Stimulated activated CD4-positive, alpha-beta T cell treated with anti-CD3 and anti-CD28 coated beads, Interleukin-4, amount 100 ng/mL, for 1 hour (primary cell): ENCODE results near the gene UQCC3.
A peak's percentile ranks its signal among the peaks of the same experiment; 100 is the strongest.
"Not testable (repeated sequence)": the region's sequence is repeated elsewhere in the genome, so short reads cannot be mapped to it uniquely, and the experiment has no call there.

ENCODE experiments used
- DNase-seq: peaks from one replicate; pipeline ENCODE4 v3.0.0-alpha.2; 2020

UQCC3 gene

GRCh38 chr11:62666259-62666926 lies 5.1 kb upstream of the UQCC3 start:
- peak; percentile 21 for DNase-seq

- DNase-seq, result no peak
Observed at GRCh38 chr11:62667460-62667859, 4.0 kb upstream of the UQCC3 start.

- no peak for DNase-seq
Observed at GRCh38 chr11:62669420-62670161, 1.9 kb upstream of the UQCC3 start.

GRCh38 chr11:62671236-62671607 lies 251 bp upstream of the UQCC3 start:
- DNase-seq, result no peak

- DNase-seq, result no peak
Observed at GRCh38 chr11:62673196-62673525, 1.7 kb downstream of the UQCC3 start.

GRCh38 chr11:62675415-62675814 lies 3.9 kb downstream of the UQCC3 start:
- not testable (repeated sequence) for DNase-seq

GRCh38 chr11:62676698-62677097 lies 5.2 kb downstream of the UQCC3 start:
- DNase-seq, result no peak

GRCh38 chr11:62677156-62677555 lies 5.7 kb downstream of the UQCC3 start:
- no peak for DNase-seq

- DNase-seq, result no peak
Observed at GRCh38 chr11:62677714-62678113, 6.2 kb downstream of the UQCC3 start.

GRCh38 chr11:62678433-62678769 lies 6.9 kb downstream of the UQCC3 start:
- DNase-seq, result no peak

GRCh38 chr11:62678770-62679696 lies 7.6 kb downstream of the UQCC3 start, which contains the start of gene UBXN1:
Gene UBXN1 (minus strand): TSS chr11:62679073. CDS start chr11:62678923, 150 bp downstream.
- DNase-seq, result peak; percentile 85

- no peak for DNase-seq
Observed at GRCh38 chr11:62680825-62681240, 9.4 kb downstream of the UQCC3 start.

- no peak for DNase-seq
Observed at GRCh38 chr11:62682518-62682917, 11.0 kb downstream of the UQCC3 start.

- DNase-seq, result no peak
Observed at GRCh38 chr11:62687508-62688396, 16.3 kb downstream of the UQCC3 start.

GRCh38 chr11:62688491-62688890 lies 17.0 kb downstream of the UQCC3 start:
- DNase-seq, result no peak

GRCh38 chr11:62689421-62690183 lies 18.1 kb downstream of the UQCC3 start, which contains the start of gene LRRN4CL:
Gene LRRN4CL (minus strand): TSS chr11:62689530. CDS start chr11:62688508, 1,022 bp downstream.
- no peak for DNase-seq

- not testable (repeated sequence) for DNase-seq
Observed at GRCh38 chr11:62693624-62694023, 22.2 kb downstream of the UQCC3 start.

- DNase-seq, result peak; percentile 74
Observed at GRCh38 chr11:62694455-62695167, 23.1 kb downstream of the UQCC3 start.

- no peak for DNase-seq
Observed at GRCh38 chr11:62702246-62702645, 30.8 kb downstream of the UQCC3 start.

- not testable (repeated sequence) for DNase-seq
Observed at GRCh38 chr11:62703921-62704320, 32.4 kb downstream of the UQCC3 start.

- DNase-seq, result no peak
Observed at GRCh38 chr11:62705413-62705812, 33.9 kb downstream of the UQCC3 start.
